HG02981 (cell line): ENCODE measurements around the gene ACTA2.

Experiments used
- ATAC-seq: cut with Tn5 transposase; IDR thresholded peaks from one replicate; pipeline ENCODE4 v1.9.1; 2021; ENCODE audit warnings: mild to moderate bottlenecking, moderate library complexity; ENCODE audit not compliant: unreplicated experiment

Gene ACTA2

GRCh38 chr10:88952647-88953111 is at the start of gene ACTA2:
ACTA2 (minus strand) TSS chr10:88952773; CDS start chr10:88948930, 3,843 bp downstream.
- ATAC-seq, result no peak

- ATAC-seq, result no peak
Observed at GRCh38 chr10:89001729-89002072, 49.1 kb upstream of the ACTA2 start.

GRCh38 chr10:89001024-89001728 is 48.6 kb upstream of the ACTA2 start:
- no peak for ATAC-seq

- no peak for ATAC-seq
Observed at GRCh38 chr10:88999625-89000024, 47.1 kb upstream of the ACTA2 start.

GRCh38 chr10:88996927-88997326 is 44.4 kb upstream of the ACTA2 start:
- peak; percentile 69 for ATAC-seq

- no peak for ATAC-seq
Observed at GRCh38 chr10:88995156-88995876, 42.7 kb upstream of the ACTA2 start.

- no peak for ATAC-seq
Observed at GRCh38 chr10:88994019-88994418, 41.4 kb upstream of the ACTA2 start.

- ATAC-seq, result no peak
Observed at GRCh38 chr10:88992921-88993524, 40.5 kb upstream of the ACTA2 start.

- no peak for ATAC-seq
Observed at GRCh38 chr10:88991899-88992320, 39.3 kb upstream of the ACTA2 start.

GRCh38 chr10:88991161-88991898 is 38.8 kb upstream of the ACTA2 start:
- ATAC-seq, result peak; percentile 32

GRCh38 chr10:88990384-88991160 is 38.0 kb upstream of the ACTA2 start, which contains the start of gene FAS:
FAS (plus strand) TSS chr10:88990798; CDS start chr10:88990877, 79 bp downstream.
- ATAC-seq, result peak; percentile 56

GRCh38 chr10:88989824-88990383 is 37.3 kb upstream of the ACTA2 start:
- ATAC-seq, result peak; percentile 14

GRCh38 chr10:88989423-88989822 is 36.9 kb upstream of the ACTA2 start:
- no peak for ATAC-seq

- no peak for ATAC-seq
Observed at GRCh38 chr10:88987840-88988239, 35.3 kb upstream of the ACTA2 start.

- ATAC-seq, result peak; percentile 25
Observed at GRCh38 chr10:88987243-88987725, 34.7 kb upstream of the ACTA2 start.

- ATAC-seq, result no peak
Observed at GRCh38 chr10:88986549-88987242, 34.1 kb upstream of the ACTA2 start.

- no peak for ATAC-seq
Observed at GRCh38 chr10:88984525-88984924, 32.0 kb upstream of the ACTA2 start.

GRCh38 chr10:88983939-88984338 is 31.4 kb upstream of the ACTA2 start:
- no peak for ATAC-seq

GRCh38 chr10:88983206-88983605 is 30.6 kb upstream of the ACTA2 start:
- no peak for ATAC-seq
